ENCODE data around the gene ZSWIM4.

ZSWIM4 gene

DNA sequence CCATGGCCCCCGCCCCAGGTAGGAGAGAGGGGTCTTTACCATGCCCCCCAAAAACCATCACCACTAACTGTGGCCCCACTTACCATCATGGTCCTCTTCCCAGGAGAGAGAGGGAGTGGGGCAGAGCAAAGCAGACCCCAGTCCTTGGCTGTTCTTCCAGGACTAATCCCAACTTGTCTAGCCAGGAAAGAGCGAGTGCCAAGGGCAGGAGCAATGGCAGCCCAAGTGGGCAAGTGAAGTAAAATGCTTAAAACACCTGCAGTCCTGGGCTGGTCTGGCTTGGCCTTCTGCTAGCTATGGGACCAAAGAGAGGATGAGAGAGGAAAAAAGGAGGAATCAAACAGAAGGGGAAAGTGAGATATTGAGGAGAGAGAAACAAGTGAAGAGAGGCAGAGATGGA is 17.9 kb downstream of the ZSWIM4 start:
- DNase-seq (ENCODE audit: extremely low read depth, low read depth), result no peak
- TF ChIP-seq, protein P1, sequence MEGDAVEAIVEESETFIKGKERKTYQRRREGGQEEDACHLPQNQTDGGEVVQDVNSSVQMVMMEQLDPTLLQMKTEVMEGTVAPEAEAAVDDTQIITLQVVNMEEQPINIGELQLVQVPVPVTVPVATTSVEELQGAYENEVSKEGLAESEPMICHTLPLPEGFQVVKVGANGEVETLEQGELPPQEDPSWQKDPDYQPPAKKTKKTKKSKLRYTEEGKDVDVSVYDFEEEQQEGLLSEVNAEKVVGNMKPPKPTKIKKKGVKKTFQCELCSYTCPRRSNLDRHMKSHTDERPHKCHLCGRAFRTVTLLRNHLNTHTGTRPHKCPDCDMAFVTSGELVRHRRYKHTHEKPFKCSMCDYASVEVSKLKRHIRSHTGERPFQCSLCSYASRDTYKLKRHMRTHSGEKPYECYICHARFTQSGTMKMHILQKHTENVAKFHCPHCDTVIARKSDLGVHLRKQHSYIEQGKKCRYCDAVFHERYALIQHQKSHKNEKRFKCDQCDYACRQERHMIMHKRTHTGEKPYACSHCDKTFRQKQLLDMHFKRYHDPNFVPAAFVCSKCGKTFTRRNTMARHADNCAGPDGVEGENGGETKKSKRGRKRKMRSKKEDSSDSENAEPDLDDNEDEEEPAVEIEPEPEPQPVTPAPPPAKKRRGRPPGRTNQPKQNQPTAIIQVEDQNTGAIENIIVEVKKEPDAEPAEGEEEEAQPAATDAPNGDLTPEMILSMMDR (IDR thresholded peaks at IDR 0.05; ENCODE audit: low read depth, low read length), result no peak

DNA sequence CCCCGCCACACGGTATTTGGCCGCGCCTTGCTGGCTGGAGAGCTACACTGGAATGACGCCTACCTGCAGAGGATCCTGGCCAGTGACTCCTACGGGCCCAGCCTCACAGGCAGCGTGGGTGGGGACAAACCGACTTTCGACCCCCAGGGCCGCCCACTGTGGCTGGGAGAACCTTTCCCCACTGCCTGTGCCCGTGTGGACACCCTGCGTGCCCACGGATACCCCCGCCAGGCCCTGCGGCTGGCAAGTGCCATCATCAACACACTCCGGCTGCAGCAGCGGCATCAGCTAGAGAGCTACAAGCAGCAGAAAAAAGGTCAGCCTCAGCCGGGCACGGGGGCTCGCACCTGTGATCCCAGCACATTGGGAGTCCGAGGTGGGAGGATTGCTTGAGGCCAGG is 19.3 kb downstream of the ZSWIM4 start:
- DNase-seq (ENCODE audit: extremely low read depth, low read depth), result no peak
- TF ChIP-seq, protein P1 (IDR thresholded peaks at IDR 0.05; ENCODE audit: low read depth, low read length), result no peak

DNA sequence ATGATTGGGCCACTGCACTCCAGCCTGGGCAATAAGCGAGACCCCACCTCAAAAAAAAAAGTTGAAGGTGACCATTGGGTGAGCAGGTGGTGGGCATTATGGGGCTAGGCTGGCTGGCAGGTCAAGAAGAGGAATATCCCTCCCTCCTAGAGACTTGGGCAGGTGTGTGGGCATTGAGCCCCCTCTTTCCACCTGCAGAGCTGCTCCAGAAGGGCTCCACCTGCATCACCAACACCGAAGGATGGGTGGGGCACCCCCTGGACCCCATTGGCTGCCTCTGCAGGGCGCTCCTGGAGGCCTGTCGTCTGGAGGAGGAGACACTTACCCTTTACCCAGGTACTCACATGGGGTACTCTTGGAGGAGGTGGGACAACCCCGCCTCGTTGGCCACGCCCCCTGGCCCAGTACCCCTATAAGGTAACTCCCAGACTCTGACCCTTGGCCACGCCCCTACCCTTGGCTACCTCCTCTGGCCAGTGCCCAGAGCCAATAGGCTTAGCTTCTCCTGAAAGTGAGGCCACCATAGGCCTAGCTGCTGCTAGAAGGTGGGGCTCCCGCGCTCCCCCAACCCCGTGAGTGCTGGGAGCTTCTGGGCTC is 21.9 kb downstream of the ZSWIM4 start:
- TF ChIP-seq, protein P1 (IDR thresholded peaks at IDR 0.05; ENCODE audit: low read depth, low read length), result no peak
- no peak for DNase-seq (ENCODE audit: extremely low read depth, low read depth)

DNA sequence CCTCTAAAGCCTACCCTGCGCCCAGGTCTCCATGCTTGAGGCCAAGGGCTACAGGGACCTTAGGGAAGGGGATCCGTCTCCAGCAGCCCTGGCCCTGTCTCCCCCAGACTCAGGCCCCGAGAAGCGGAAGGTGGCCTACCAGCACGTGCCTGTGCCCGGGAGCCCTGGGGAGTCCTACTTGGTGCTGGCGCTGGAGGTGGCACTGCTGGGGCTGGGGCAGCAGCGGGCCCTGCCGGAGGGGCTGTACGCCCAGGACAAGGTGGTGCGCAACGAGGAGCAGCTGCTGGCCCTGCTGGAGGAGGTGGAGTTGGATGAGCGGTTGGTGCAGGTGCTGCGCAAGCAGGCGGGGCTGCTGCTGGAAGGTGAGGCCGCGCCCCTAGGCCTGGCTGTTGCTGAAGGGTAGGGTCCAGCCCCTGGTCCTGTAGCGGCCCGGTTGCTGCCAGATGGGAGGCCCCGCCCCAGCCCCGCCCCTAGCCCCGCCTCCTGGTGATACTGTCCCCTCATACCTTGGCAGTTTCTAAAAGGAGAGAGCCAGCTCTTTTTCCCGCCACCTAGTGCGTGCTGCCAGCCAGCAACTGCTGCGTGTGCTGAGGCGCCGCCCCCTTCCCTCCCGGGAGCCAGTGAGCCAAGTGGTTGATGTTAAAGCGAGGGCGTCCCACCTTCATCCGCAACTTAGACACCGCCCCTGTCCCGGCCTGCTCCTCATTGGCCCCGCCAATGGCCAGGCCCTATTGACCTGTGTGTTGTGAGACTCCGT is 22.6 kb downstream of the ZSWIM4 start:
- TF ChIP-seq, protein P1 (IDR thresholded peaks at IDR 0.05; ENCODE audit: low read depth, low read length), result no peak

DNA sequence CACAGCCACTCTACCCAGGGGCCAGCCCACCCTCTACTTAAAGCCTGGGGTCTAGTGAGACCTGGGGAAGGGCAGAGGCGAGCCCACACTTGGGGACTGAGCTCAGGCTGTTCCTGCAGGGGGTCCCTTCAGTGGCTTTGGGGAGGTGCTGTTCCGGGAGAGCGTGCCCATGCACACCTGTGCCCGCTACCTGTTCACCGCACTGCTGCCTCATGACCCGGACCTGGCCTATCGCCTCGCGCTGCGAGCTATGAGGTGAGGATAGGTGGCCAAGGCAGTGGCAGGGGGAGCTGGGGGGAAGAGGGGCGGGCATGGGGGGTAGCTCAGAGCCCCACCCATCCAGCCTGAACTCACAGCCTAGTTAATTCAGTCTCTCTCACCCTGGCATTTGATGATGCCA is 24.0 kb downstream of the ZSWIM4 start:
- DNase-seq (ENCODE audit: extremely low read depth, low read depth), result no peak
- TF ChIP-seq, protein P1 (IDR thresholded peaks at IDR 0.05; ENCODE audit: low read depth, low read length), result no peak

More for the DNA sequence above, 22.6 kb downstream of the ZSWIM4 start:
- DNase-seq (ENCODE audit: extremely low read depth, low read depth), result no peak

DNA sequence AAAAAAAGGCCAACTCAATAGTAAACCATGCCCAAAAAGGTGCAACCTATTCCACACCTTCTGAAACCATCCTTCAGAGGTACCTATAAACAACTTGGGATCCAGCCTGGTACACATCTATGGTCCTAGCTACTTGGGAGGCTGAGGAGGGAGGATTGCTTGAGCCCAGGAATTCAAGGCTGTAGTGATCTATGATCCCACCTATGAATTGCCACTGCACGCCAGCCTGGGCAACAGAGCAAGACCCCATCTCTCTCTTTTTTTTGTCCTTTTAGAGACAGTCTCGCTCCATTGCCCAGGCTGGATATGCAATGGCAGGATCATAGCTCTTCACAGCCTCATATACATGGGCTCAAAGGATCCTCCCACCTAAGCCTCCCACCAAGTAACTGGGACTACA is 26.0 kb downstream of the ZSWIM4 start:
- no peak for DNase-seq (ENCODE audit: extremely low read depth, low read depth)
- TF ChIP-seq, protein P1 (IDR thresholded peaks at IDR 0.05; ENCODE audit: low read depth, low read length), result no peak

DNA sequence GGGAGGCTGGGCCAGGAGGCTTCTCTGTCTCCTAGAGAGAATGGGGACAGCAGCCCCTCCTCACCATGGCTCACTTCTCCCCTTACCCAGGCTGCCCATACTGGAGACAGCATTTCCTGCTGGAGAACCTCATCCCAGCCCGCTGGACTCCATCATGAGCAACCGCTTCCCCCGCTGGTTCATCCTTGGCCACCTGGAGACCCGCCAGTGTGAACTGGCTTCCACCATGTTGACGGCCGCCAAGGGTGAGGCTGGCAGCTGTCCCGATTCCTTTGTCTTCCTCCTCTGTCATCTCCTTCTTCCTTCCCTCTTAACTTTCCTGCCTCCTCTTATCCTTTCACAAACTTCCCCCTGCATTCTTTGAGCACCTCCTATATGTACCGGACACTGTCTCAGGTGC is 28.0 kb downstream of the ZSWIM4 start:
- TF ChIP-seq, protein P1 (IDR thresholded peaks at IDR 0.05; ENCODE audit: low read depth, low read length), result no peak

More for the DNA sequence above, 28.0 kb downstream of the ZSWIM4 start:
- no peak for DNase-seq (ENCODE audit: extremely low read depth, low read depth)
